ENCODE results near the gene MOSPD3. TPM values are rescaled to one million over a fixed set of nuclear protein-coding genes. Genes with fewer than 3 reads are reported as not detected.

Gene MOSPD3
- total and polyA plus RNA-seq, 2 donors (not counting 3 experiments of a cell fraction or from before 2014, with no cell fraction given) = 24.4 to 40.7 TPM

DNA sequence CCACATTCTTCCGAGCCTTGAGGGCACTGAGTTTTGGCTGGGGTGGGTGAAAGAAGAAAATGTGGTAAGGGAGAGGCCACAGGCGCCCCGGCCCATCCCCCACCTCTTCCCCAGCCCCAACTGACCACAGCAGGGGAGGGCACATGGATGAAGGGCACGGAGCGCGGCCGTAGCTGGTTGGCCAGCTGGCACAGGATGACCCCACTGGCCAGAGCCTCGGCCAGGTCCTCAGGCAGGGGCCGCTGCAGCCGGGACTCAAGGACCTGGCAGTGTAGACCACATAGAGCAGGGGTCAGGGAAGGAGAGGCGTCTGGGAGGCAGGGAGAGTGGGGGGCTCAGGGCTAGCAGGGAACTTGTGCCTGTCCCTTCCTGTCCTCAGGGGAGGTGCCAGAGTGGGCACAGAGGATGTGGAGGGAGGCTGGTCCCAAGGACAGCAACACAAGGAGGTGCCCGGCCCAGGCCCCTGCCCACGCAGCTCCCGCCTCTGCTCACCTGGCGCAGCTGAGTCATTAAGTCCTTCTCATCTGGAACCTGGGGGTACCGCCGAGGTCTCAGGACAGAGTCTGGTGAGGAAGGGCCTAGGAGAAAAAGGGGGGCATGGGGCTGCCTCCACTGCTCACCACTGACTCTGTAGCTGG is 36.5 kb upstream of the MOSPD3 start:
- POLR2A ChIA-PET = interaction anchor here (0.9 kb wide), 1 partner anchor 9 kb away, joined by 3 read pairs; no protein-coding TSS in a partner anchor
- CTCF ChIA-PET = interaction anchor here (1.5 kb wide), 1 partner anchor 117 kb away, joined by 3 read pairs; no protein-coding TSS in a partner anchor

More for the DNA sequence above, 36.5 kb upstream of the MOSPD3 start:
- no peaks in the 10 kb centered on the region for H3K9me3 ChIP-seq (replicated peaks; ENCODE audit: control insufficient read depth, insufficient read depth, low read length)
- H3K4me2 ChIP-seq (ENCODE audit: insufficient read depth, low read length) = no peak overlapping the region
- no TSS peak for BruUV-seq (replicated peaks)
- no peaks in the 10 kb centered on the region for H3K27me3 ChIP-seq (ENCODE audit: control insufficient read depth in 2 of 2, insufficient read depth in 2 of 2, low read length in 2 of 2)
- no peaks in the 10 kb centered on the region for H3K4me1 ChIP-seq (ENCODE audit: control insufficient read depth, extremely low read depth, insufficient read depth, low read length)
- H3K36me3 ChIP-seq (ENCODE audit: control insufficient read depth in 2 of 2, extremely low read depth in 1 of 2, insufficient read depth in 2 of 2, low read length in 2 of 2) = peaks cover 9 to 43% of the 10 kb centered on the region in 2 experiments
- dilution Hi-C loops (cut with MboI; ENCODE audit: extremely low pct_ligation_motif_present, low sequenced_read_pairs) = no loop called here
- H3K27ac ChIP-seq (ENCODE audit: insufficient read depth, low read depth, low read length) = no peak overlapping the region
- TF ChIP-seq POLR2A (IDR thresholded peaks at IDR 0.05; ENCODE audit: low read depth, low read length) (no peak), FOS (IDR thresholded peaks at IDR 0.05; ENCODE audit: borderline replicate concordance, insufficient read depth, low read length) (no peak), JUN (IDR thresholded peaks at IDR 0.05; ENCODE audit: borderline replicate concordance, insufficient read depth, insufficient read length, low read depth) (no peak), EZH2 (IDR thresholded peaks at IDR 0.05; ENCODE audit: borderline replicate concordance, low read depth, low read length, severe bottlenecking) (no peak), GATA2 (IDR thresholded peaks at IDR 0.05; ENCODE audit: insufficient read depth, insufficient read length, low read depth, low read length) (no peak), MYC (IDR thresholded peaks at IDR 0.05; ENCODE audit: low read depth, low read length) (no peak), POLR2AphosphoS5 (IDR thresholded peaks at IDR 0.05; ENCODE audit: insufficient read depth, low read depth, low read length) (no peak)
- TF ChIP-seq, protein P1, sequence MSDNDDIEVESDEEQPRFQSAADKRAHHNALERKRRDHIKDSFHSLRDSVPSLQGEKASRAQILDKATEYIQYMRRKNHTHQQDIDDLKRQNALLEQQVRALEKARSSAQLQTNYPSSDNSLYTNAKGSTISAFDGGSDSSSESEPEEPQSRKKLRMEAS (IDR thresholded peaks at IDR 0.05; ENCODE audit: insufficient read depth, insufficient read length) = no peak
- TF ChIP-seq, protein P2, sequence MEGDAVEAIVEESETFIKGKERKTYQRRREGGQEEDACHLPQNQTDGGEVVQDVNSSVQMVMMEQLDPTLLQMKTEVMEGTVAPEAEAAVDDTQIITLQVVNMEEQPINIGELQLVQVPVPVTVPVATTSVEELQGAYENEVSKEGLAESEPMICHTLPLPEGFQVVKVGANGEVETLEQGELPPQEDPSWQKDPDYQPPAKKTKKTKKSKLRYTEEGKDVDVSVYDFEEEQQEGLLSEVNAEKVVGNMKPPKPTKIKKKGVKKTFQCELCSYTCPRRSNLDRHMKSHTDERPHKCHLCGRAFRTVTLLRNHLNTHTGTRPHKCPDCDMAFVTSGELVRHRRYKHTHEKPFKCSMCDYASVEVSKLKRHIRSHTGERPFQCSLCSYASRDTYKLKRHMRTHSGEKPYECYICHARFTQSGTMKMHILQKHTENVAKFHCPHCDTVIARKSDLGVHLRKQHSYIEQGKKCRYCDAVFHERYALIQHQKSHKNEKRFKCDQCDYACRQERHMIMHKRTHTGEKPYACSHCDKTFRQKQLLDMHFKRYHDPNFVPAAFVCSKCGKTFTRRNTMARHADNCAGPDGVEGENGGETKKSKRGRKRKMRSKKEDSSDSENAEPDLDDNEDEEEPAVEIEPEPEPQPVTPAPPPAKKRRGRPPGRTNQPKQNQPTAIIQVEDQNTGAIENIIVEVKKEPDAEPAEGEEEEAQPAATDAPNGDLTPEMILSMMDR (IDR thresholded peaks at IDR 0.05; ENCODE audit: extremely low read depth in 1 of 2, insufficient read depth in 1 of 2, low read depth in 1 of 2, low read length in 2 of 2) = no peak
- DNase-seq (ENCODE audit: low read depth, low spot score) = no peak
- H3K79me2 ChIP-seq (ENCODE audit: control insufficient read depth, insufficient read depth, low read length) = no peaks in the 10 kb centered on the region
- no peaks in the 10 kb centered on the region for H4K20me1 ChIP-seq (replicated peaks; ENCODE audit: control insufficient read depth, extremely low read depth, insufficient read depth, low read length)
- no peak overlapping the region for H3K4me3 ChIP-seq (replicated peaks in 1 of 3; ENCODE audit: insufficient read depth in 1 of 3, low read depth in 1 of 3, low read length in 3 of 3)
- no peak overlapping the region for H3K9ac ChIP-seq (replicated peaks; ENCODE audit: extremely low read depth, insufficient read depth, low read length)
- no peak for FAIRE-seq
- intact Hi-C loops (cut with micrococcal nuclease) = no loop called here
- no peak overlapping the region for H2AFZ ChIP-seq (ENCODE audit: low read depth, low read length)
- H3K9me1 ChIP-seq (replicated peaks; ENCODE audit: control insufficient read depth, extremely low read depth, insufficient read depth, low read length) = no peaks in the 10 kb centered on the region

All from endothelial cell of umbilical vein (primary cell).